KOPT-K1 (cell line): ENCODE results near the gene HECTD1.
"Not testable (repeated sequence)": the region's sequence is repeated elsewhere in the genome, so short reads cannot be mapped to it uniquely, and the experiment has no call there.

ENCODE experiments used
- H3K27ac ChIP-seq: fragments of 200-600 bp; sonication (generic); 2 replicates; pipeline ENCODE4 v1.5.1; 2016; ENCODE audit warnings: antibody characterized with exemption, mild to moderate bottlenecking, low read depth, low read length; ENCODE audit not compliant: poor library complexity, severe bottlenecking
- H3K36me3 ChIP-seq: fragments of 200-600 bp; sonication (generic); 2 replicates; pipeline ENCODE4 v1.5.1; 2017; ENCODE audit warnings: antibody characterized with exemption, mild to moderate bottlenecking, low read length, moderate library complexity; ENCODE audit not compliant: insufficient read depth
- H3K9me3 ChIP-seq: fragments of 200-600 bp; sonication (generic); 2 replicates; pipeline ENCODE4 v1.5.1; 2017; ENCODE audit warnings: antibody characterized with exemption, low read length, mild to moderate bottlenecking; ENCODE audit not compliant: insufficient read depth, poor library complexity, severe bottlenecking

Gene HECTD1

DNA sequence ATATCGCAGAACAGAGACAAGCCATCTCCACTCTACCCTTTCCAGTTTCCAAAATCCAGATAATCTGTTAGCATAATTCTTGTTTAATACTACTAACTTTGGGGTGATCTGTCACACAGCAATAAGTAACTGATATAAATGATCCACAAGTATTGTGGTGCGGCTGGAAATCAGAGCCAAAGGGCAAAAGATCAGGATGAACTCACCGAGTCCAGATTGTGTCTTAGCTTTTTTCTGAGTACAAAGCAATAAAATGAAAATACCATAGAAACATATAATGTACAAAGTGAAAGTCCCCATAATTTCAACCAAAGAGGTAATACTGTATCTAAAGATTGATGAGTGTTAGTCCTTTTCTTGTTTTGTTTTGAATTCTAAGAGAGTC, 17.4 kb downstream of the HECTD1 start:
- no peak overlapping the region for H3K27ac ChIP-seq
- peaks cover 37% of the 10 kb centered on the region for H3K36me3 ChIP-seq
- no peaks in the 10 kb centered on the region for H3K9me3 ChIP-seq

DNA sequence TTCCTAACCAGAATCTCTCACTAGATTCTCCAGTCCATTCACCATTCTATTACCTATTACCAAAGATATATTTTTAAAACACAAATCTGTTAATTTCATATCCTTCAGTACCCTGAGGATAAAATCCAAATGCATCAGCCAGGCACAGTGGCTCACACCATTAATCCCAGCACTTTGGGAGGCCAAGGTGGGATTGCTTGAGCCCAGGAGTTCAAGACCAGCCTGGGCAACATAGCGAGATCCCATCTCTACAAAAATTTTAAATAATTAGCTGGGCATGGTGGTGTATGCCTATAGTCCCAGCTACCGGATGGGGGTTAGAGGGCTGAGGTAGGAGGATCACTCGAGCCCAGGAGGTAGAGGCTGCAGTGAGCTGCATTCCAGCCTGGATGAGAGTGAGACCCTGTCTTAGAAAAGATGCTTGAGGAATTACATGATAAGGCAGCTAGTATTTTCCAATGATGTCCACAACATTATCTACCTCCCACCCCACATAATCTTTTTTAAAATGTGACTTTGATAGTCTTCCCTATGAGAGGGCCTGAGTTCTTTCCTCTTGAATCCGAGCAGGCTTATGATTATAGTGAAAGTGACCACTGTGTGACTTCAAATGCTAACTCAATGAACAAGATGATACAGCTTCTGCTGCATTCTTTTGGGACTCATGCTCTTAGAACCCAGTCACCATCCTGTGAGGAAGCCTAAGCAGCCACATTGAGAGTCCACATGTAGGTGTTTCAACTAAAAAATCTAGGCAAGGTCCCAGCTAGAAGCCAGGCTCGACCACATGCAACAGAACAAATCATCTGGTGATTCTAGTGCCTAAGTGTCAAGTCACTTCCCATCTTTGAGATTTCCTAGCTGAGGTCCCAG, 18.0 kb downstream of the HECTD1 start:
- H3K27ac ChIP-seq = no peak overlapping the region
- no peaks in the 10 kb centered on the region for H3K9me3 ChIP-seq
- peaks cover 38% of the 10 kb centered on the region for H3K36me3 ChIP-seq

DNA sequence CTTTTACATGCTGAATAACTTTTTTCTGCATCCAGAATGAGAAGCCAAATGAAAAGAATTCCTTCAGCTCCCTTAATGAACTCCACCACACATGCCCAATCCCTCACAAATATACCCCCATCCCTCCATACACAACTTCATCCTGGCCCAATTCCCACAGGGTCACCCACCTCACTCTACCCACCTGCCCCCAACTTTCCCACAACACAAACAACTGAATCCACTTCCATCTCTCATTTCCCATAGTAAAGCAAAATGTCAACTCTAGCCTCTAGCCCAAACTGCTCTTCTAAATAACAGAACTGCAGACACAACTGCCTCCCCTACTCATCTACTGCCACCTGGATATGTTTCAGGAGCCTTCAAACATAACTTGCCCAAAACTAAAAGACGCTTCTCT, 18.8 kb downstream of the HECTD1 start:
- H3K9me3 ChIP-seq = no peaks in the 10 kb centered on the region
- H3K36me3 ChIP-seq = peaks cover 38% of the 10 kb centered on the region

GRCh38 chr14:31182016-31182415, 25.6 kb downstream of the HECTD1 start:
- H3K36me3 ChIP-seq = peaks cover 29% of the 10 kb centered on the region
- not testable (repeated sequence) for H3K27ac ChIP-seq, H3K9me3 ChIP-seq

More for the DNA sequence above, 18.8 kb downstream of the HECTD1 start:
- H3K27ac ChIP-seq = no peak overlapping the region

GRCh38 chr14:31181271-31181670, 26.3 kb downstream of the HECTD1 start:
- Histone ChIP-seq H3K9me3 (no peaks in the 10 kb centered on the region), H3K27ac (no peak overlapping the region), H3K36me3 (peaks cover 36% of the 10 kb centered on the region)

DNA sequence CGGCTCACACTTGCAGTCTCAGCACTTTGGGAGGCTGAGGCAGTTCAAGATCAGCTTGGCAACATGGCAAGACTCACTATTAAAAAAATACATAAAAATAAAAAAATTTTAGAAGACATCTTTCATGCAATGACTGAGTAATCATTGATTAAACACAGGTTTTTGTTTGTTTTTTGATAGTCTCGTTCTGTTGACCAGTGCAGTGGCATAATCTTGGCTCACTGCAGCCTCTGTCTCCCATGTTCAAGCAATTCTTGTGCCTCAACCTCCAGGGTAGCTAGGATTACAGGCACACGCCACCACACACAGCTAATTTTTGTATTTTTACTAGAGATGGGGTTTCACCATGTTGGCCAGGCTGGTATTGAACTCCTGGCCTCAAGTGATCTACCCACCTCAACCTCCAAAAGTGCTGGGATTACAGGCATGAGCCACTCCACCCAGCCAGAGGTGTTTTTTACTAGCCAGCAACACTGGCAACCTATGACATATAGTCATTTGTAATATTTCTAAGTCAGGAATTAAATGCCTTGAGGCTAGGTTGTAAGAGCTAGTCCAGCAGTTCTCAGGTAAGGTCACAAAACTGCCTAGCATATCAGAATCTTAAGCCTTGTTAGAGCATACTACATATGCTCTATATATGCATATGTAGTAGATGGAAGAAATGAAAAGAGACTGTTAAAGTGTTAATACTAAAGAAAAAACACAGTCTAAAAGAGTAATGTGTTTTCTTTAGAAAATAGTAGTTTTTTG, 27.1 kb downstream of the HECTD1 start:
- Histone ChIP-seq H3K36me3 (peaks cover 36% of the 10 kb centered on the region), H3K9me3 (no peaks in the 10 kb centered on the region), H3K27ac (no peak overlapping the region)

DNA sequence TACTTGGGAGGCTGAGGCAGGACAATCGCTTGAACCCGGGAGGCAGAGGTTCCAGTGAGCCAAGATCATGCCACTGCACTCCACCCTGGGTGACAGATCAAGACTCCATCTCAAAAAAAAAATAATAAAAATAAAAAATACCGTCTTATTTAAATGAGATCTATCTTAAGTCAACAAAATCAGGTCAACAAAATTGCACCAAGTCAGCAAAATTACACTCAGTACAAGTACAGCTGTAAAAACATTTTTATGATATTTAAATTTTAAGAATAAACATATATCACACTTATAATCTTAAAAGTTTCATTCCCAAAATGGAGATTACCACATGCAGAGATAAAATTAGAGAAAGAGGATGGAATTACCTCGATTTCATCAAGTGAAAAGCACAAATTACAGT, 33.2 kb downstream of the HECTD1 start:
- peaks cover 93% of the 10 kb centered on the region for H3K36me3 ChIP-seq
- H3K27ac ChIP-seq = no peak overlapping the region
- H3K9me3 ChIP-seq = no peaks in the 10 kb centered on the region

DNA sequence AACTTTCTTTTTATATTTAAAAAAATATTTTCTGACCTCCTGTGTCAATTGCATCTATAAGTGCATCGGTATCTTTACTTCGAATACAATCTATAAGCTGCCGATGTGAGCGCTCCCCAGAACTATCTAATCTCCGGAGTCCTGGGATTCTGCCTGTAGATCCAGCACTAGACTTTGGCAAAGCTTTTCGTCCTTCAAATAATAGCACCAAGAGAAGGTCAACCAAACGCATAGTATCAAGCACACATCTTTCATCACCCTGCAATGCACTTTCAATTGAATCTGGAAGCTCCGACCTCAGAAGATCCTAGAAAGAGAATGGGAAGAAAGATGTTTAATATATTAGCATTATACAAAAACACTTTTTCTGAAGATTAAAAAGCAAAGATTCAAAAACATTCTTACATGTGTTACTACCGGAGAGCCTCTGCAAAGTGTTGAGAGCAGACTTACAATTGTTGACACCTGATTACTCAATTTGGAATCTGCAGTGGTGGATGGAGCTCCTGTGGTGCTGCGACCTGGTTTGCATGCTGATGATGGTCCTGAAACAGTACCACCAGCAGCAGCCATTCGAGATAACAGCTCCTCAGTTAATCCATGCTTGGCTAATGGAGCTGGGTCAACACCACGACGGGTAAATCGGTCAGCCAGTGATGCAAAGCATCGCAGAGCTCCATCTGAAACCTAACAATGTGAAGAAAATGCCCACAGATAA, 34.3 kb downstream of the HECTD1 start:
- Histone ChIP-seq H3K36me3 (peaks cover 97% of the 10 kb centered on the region), H3K27ac (no peak overlapping the region), H3K9me3 (no peaks in the 10 kb centered on the region)

DNA sequence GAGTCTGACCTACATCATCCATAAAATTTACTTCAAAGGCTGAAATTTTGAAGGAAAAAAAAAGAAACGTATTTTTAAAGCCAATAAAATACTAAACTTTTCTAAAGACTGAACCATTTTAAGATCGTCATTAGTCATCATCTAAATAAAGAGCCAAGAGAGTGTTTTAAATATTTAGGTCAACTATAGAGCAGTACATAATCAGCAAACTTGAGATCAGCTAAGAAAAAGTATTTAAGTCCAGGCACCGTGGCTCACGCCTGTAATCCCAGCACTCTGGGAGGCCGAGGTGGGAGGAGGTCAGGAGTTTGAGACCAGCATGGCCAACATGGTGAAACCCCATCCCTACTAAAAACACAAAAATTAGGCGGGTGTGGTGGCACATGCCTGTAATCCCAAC, 35.5 kb downstream of the HECTD1 start:
- H3K27ac ChIP-seq = no peak overlapping the region
- H3K9me3 ChIP-seq = no peaks in the 10 kb centered on the region
- H3K36me3 ChIP-seq = peaks cover 97% of the 10 kb centered on the region

- Histone ChIP-seq H3K27ac (no peak overlapping the region), H3K9me3 (no peaks in the 10 kb centered on the region), H3K36me3 (peaks cover 100% of the 10 kb centered on the region)
Observed at GRCh38 chr14:31170411-31170810, 37.2 kb downstream of the HECTD1 start.

DNA sequence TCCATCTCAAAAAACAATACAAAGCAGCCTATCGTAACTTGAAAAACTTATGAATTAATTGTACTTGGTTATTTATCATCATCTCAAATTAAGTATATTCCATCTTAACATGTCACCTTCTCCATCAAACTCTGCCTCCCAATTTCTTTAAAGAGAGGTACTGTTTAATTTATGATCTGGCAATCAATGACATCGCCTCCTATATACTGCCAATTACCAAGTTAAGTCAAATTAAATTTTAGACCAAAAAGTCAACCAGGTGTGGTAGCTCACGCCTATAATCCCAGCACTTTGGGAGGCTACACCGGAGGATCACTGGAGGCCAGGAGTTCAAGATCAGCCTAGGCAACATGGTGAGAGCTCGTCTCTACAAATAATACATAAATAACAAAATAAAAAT, 37.7 kb downstream of the HECTD1 start:
- Histone ChIP-seq H3K36me3 (peaks cover 100% of the 10 kb centered on the region), H3K9me3 (no peaks in the 10 kb centered on the region), H3K27ac (no peak overlapping the region)

DNA sequence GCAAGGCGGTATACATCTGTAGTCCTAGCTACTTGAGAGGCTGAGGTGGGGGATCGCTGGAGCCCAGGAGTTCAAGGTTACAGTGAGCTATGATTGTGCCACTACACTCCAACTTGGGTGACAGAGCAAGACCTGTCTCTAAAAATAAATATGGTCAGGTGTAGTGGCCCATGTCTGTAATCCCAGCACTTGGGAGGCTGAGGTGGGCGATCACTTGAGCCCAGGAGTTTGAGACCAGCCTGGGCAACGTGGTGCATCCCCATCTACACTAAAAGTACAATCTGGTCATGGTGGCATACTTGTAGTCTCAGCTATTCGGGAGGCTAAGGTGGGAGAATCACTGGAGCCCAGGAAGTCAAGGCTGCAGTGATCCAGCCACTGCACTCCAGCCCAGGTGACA, 40.6 kb downstream of the HECTD1 start:
- Histone ChIP-seq H3K9me3 (no peaks in the 10 kb centered on the region), H3K36me3 (peaks cover 96% of the 10 kb centered on the region), H3K27ac (no peak overlapping the region)

DNA sequence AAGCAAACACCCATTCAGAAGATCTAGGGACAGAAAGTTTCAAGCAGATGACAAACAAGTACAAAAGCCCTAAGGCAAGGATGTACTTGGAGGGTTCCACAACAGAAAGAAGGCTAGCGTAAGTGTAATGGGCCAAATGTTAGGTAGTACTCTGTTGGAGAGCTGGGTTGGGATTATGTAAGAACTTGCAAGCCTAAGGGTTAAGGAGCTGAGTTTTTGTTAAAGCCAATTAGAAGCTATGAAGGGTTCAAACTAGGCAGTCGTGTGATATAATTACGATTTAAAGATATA, 41.4 kb downstream of the HECTD1 start:
- Histone ChIP-seq H3K27ac (no peak overlapping the region), H3K9me3 (no peaks in the 10 kb centered on the region), H3K36me3 (peaks cover 96% of the 10 kb centered on the region)

DNA sequence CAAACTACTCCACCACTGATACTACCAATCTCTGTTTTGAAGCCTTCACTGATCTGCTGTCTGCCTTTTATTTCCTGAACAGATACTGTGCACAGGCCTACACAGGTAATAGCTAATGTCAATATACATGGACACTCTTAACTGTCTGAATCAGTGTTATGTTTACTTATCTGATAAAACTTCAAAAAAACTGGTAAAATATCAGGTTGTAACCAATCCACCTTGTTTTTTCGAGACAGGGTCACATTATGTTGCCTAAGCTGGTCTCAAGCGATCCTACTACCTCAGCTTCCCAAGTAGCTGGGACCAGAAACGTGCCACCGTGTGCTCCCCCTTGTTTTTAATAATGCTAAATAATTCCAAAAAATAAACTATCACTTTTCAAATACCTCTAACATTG, 43.5 kb downstream of the HECTD1 start:
- H3K27ac ChIP-seq = no peak overlapping the region
- peaks cover 95% of the 10 kb centered on the region for H3K36me3 ChIP-seq
- H3K9me3 ChIP-seq = no peaks in the 10 kb centered on the region

DNA sequence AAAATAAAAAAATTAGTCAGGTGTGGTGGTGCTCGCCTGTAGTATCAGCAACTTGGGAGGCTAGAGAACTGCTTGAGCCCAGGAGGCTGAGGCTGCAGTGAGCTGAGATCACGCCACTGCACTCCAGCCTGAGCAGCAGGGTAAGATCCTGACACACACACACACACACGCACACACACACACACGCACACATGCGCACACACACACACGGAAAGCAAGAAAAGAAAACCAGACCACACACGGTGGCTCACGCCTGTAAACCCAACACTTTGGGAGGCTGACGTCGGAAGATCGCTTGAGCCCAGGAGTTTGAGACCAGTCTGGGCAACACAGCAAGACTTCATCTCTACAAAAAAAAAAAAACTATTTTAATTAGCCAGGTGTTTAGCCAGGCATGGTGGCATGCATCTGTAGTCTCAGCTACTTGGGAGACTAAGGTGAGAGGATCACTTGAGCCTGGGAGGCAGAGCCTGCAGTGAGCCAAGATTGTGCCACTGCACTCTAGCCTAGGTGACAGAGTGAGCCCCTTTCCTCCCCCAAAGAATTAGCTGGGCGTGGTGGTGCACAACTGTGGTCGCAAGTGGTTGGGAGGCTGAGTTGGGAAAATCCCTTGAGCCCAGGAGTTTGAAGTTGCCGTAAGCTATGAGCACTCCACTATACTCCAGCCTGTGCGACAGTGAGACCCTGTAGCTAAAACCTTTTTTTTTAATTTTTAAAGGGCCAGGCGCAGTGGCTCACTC, 44.5 kb downstream of the HECTD1 start:
- Histone ChIP-seq H3K36me3 (peaks cover 93% of the 10 kb centered on the region), H3K27ac (no peak overlapping the region)

More for the DNA sequence above, 44.5 kb downstream of the HECTD1 start:
- H3K9me3 ChIP-seq = no peaks in the 10 kb centered on the region
